ENCODE data around the gene ZRANB1.

DNA sequence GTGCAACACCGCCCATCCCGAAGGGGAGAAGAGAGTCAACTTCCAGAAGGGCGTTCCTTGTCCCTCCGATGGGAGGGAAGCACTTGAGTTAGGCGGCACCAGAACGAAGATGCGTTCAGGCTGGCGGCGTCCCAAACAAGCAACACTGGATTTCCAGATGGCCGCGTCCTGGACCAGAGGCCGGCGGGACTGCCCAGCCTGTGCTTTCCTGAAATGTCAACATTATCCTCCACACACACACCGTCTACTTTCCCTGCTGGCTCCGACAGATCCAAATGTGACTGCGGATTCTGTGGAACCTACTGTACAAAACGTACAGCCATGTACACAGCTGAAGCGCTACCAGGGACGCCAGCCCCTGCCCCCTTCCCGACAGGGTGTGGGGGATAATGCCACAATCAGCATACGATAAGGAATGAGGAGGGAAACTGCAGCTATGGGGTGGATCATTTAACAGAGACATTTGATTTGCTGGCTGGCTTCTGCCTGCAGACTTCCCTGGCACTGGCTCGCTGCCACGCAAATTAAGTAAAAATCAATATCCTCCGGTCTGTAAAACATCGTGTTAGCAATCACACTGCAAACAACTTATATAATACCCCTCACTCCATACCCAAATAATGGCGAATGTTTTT is 82.1 kb downstream of the ZRANB1 start:
- TF ChIP-seq NFIC (IDR thresholded peaks at IDR 0.05; ENCODE audit: borderline replicate concordance), result no peak; the same call in 1 of the 2 replicates
- TF ChIP-seq, protein P1, sequence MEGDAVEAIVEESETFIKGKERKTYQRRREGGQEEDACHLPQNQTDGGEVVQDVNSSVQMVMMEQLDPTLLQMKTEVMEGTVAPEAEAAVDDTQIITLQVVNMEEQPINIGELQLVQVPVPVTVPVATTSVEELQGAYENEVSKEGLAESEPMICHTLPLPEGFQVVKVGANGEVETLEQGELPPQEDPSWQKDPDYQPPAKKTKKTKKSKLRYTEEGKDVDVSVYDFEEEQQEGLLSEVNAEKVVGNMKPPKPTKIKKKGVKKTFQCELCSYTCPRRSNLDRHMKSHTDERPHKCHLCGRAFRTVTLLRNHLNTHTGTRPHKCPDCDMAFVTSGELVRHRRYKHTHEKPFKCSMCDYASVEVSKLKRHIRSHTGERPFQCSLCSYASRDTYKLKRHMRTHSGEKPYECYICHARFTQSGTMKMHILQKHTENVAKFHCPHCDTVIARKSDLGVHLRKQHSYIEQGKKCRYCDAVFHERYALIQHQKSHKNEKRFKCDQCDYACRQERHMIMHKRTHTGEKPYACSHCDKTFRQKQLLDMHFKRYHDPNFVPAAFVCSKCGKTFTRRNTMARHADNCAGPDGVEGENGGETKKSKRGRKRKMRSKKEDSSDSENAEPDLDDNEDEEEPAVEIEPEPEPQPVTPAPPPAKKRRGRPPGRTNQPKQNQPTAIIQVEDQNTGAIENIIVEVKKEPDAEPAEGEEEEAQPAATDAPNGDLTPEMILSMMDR (IDR thresholded peaks at IDR 0.05), result no peak
- TF ChIP-seq EZH2phosphoT487 (IDR thresholded peaks at IDR 0.05; ENCODE audit: borderline replicate concordance, low read depth), result no peak
- no peak for TF ChIP-seq SMC3 (IDR thresholded peaks at IDR 0.05; ENCODE audit: low read depth, low read length)

Data from SK-N-SH (cell line).